Activated CD4-positive, alpha-beta T cell treated with anti-CD3 and anti-CD28 coated beads for 48 hours (primary cell): ENCODE data around the gene WFS1.

Source experiments
- DNase-seq: peaks from one replicate; pipeline ENCODE4 v3.0.0-alpha.2; 2020

Gene WFS1

GRCh38 chr4:6281436-6282313 lies 12.0 kb downstream of the WFS1 start:
- DNase-seq, result no peak

- DNase-seq, result no peak
Measured at GRCh38 chr4:6282314-6282771, 12.7 kb downstream of the WFS1 start.

DNA sequence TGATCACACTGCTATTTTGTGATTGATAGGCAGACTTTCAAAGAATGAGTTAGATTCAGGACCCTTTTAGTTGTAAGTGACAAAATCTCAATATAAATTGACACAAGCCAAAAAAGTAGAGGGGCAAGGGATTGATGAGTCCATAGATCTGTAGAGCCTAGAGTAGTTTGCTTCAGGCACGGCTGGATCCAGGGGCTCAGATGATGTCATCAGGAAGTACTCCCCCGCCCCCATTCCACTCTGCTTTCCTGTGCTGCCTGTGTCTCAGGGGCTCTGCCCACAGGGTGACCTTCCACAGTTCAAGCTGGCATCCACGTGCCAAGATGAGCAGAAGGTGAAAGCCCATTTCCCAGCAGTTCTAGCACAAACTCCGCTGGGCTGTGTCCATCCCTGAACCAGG lies 13.6 kb downstream of the WFS1 start:
- no peak for DNase-seq

GRCh38 chr4:6287017-6287788 lies 17.6 kb downstream of the WFS1 start:
- no peak for DNase-seq

GRCh38 chr4:6288342-6288741 lies 18.7 kb downstream of the WFS1 start:
- no peak for DNase-seq

DNA sequence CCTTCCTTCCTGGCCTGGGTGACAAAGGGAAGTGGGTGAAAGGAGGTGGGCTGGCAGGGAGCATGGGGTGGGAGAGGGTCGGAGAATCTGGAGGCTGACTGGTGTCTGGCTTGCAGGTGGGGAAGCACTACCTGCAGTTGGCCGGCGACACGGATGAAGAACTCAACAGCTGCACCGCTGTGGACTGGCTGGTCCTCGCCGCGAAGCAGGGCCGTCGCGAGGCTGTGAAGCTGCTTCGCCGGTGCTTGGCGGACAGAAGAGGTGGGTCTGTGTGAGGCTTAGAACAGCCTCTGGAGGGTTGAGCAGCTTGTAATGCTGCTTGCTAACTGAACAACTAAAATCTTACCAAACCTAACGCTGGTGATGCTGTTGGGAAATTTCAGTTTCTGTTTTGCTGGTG lies 19.2 kb downstream of the WFS1 start:
- no peak for DNase-seq

DNA sequence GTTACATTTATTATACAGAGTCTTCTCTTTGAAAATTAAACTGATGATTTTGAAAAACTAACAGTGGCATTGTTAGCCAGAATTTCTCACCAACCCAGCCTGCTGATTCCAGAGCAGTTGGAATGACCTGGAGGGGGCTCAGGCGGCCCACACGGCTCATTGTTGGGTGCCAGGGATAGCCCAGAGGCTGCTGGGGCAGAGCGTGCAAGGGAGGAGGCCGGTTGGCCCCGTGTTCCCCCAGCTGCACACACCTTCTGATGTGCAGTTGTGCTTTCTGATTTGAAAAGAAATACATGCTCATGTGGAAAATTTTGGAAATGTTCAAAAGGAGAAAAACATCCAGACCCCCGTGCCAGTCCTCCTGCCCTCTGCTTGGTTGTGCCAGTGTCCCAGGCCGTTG lies 20.6 kb downstream of the WFS1 start:
- no peak for DNase-seq

DNA sequence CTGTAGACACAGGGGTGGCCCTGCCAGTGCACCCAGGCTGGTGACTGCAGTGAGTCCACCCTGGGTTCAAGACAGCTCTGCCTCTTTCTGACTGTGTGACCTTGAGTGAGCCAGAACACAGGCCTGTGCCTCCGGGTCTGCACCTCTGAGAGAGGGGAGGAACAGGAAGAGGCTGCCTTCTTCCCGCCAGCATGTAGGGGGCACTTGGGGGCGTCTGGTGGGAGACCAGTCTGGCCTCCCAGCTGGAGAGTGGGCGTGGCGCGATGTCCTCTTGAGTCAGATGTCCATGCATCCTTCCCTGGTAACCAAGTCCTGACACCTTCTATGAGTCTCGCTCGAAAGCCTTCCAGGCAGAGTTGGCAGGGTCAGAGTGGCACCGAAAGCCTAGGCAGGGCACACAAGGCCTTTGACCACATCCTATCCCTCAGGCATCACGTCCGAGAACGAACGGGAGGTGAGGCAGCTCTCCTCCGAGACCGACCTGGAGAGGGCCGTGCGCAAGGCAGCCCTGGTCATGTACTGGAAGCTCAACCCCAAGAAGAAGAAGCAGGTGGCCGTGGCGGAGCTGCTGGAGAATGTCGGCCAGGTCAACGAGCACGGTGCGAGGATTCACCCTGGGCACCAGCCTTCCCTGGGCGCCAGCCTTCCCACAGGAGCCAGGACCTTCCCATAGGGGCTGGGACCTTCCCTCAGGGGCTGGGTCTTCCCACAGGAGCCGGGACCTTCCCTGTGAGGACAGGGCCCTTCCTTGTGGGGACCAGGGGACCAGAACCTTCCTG lies 21.3 kb downstream of the WFS1 start:
- no peak for DNase-seq

DNA sequence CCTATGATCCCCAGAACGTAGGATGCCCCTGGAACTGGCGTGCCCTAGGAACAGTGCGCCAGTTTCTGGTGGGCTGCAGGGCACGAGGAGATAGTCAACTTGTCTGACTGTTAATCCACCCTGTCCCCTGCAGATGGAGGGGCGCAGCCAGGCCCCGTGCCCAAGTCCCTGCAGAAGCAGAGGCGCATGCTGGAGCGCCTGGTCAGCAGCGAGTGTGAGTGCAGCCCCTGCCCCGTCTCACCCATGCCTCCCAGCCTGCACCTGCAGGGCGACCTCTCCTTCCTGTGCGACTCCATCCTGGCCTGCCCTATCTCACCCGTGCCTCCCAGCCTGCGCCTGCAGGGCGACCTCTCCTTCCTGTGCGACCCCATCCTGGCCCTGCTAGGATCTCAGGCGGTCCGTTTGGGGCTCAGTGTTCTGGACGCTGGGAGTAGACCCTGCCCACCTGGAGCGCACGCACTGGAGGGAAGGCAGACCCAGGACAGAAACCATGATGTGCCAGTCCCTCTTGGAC lies 22.2 kb downstream of the WFS1 start:
- DNase-seq, result no peak

DNA sequence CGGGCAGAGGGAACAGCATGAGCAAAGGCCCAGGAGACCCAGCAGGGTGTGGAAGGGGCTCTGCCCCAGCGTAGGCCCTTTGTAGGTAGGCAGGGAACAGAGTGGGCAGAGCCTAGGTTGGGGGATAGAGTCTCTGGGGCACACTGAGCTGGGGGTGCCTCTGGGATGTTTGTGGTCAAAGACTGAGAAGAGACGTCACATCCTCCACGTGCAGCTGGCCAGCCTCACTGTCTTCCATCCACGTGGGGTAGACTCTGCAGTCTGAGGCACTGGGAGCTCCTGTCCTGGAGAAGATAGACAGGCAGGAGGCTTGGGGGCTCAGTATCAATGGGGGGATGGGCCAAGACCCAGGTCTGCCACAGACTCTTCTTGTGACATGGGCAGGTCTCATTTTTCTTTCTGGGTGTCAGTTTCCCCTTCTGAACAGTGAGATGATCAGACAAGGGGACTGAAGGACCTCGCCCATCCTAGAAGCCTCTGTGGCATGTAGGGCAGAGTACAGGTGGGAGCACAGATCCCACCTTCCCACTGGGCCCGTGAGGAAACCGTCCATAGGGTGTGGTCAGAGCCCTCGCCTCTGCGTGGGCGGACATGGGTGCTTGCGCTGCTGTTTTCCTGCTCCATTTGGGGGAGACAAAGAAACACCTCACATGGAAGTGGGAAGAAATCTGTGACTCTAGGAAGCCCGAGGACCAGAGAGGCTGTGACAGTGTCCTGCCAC lies 22.9 kb downstream of the WFS1 start:
- no peak for DNase-seq

DNA sequence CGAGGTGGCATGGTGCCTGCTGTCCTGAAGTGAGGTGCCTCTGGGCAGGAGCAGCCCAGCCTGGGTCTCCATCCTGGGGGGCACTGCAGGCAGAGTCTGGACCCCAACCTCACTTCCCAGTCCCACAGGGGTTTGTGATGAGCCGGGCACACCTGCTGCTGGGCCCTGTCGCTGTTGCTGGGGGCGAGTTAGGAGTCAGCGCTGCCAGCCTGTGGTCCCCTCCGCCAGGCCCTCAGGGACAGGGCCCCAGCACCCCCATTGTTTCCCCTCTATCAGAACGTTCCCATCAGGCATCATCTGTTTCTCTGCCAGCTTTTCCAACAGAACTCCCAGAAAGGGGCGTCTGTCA lies 23.4 kb downstream of the WFS1 start:
- no peak for DNase-seq

- DNase-seq, result no peak
Measured at GRCh38 chr4:6293661-6294060, 24.0 kb downstream of the WFS1 start.

DNA sequence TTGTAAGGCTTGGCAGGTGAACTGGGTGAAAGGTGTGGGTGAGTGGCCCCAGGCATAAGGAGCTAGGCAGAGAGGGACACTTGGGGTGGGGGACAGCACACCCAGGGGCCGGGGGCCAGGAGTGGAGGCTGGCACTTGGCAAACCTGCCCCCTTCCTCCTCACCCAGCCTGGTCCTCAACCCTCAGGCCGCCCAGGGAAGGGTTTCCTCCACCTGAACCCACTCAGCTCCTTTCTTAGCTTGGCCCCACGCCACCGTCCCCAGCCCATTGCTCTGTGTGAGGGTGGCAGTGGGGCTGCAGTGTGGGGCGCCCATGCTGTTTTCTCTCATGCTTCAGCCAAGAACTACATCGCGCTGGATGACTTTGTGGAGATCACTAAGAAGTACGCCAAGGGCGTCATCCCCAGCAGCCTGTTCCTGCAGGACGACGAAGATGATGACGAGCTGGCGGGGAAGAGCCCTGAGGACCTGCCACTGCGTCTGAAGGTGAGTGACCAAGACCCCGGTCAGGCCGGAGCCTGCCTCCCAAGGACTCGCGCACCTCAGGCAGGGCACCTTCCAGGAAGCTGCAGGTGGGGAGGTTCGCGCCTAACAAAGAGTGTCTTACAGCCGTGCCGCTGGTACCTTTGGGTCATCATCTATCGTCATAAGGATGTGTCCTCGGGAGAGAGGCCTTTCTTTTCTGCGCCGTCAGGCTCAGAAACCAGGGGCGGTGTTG lies 25.2 kb downstream of the WFS1 start:
- DNase-seq, result no peak

- DNase-seq, result no peak
Measured at GRCh38 chr4:6295495-6295894, 25.8 kb downstream of the WFS1 start.

DNA sequence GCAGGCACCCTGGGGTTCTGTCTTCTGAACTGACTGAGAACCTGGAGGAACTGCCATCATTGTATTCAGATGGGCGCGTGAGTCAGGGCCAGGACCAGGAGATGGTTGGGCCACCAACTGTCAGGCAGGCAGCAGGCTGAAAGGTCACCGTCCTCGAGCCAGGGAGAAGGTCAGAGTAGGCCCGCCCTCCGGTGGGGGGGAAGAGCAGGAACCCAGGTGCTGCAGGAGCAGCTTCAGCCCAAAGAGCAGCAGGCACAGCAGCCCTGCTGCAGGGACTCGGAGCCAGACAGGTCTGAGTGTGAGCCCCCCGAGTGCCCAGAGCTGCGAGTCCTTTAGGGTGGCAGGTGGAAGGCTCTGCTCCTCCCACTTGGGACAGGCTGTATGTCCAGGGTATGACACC lies 26.4 kb downstream of the WFS1 start:
- DNase-seq, result no peak

- no peak for DNase-seq
Measured at GRCh38 chr4:6297266-6297815, 27.7 kb downstream of the WFS1 start.

DNA sequence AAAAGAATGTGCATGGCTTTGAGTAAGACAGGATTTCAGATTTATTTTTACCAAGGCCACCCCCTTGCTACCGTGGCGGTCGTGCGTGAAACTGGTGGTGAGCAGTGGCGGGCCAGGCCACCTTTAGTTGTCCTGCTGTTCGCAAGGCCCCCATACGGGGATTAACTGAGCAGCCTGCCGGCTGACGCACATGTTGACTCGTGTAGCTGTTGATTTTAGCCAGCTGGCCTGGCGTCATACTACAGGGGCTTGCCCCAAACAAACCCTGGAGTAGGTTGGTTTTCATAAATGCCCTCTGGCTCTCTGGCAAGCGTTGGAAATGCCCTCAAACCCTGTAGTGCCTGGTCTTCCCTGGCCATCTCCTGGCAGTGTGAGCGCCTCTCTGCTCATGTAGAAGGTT lies 28.4 kb downstream of the WFS1 start:
- DNase-seq, result no peak

DNA sequence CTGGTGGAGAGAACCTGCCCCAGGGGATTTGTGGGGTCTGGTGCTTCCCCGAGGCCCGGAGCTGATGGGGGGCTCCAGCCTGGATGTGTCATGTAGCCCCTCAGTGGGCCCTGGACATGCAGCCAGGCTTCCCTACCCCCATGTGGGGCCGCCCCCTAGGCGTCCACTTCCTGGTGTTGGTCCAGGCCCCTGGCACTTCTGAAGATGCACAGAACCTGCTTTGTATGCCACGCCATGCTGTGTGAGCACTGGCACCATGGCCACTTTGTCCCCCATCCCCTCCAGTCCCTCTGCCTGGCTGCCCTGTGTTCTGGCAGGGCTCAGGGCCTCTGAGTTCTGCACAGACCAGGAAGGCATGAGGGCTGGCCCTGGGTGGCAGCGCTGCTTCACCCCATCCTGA lies 29.2 kb downstream of the WFS1 start:
- DNase-seq, result no peak

- DNase-seq, result no peak
Measured at GRCh38 chr4:6299875-6300274, 30.2 kb downstream of the WFS1 start.

DNA sequence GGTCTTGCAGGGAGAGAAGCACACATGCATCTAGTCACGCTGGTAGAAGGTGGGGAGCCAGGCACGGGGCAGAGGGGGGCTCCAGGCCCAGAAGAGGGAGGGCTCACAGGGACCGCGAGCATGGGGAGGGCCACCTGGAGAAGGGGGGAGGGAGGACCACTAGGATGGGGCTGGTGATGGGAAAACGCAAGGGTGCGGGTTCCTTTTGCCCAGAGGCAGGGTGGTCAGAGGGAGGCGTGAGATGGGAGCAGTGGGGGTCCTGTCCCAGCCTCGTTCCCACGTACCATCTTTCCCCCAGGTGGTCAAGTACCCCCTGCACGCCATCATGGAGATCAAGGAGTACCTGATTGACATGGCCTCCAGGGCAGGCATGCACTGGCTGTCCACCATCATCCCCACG lies 30.7 kb downstream of the WFS1 start:
- no peak for DNase-seq

- DNase-seq, result no peak
Measured at GRCh38 chr4:6301051-6301731, 31.5 kb downstream of the WFS1 start.
